Measurements from ENCODE around the gene SGCD. TPM values are rescaled to one million over a fixed set of nuclear protein-coding genes. Genes with fewer than 3 reads are reported as not detected.

The SGCD gene
- total RNA-seq, 1 donor, result 13.8 TPM

DNA sequence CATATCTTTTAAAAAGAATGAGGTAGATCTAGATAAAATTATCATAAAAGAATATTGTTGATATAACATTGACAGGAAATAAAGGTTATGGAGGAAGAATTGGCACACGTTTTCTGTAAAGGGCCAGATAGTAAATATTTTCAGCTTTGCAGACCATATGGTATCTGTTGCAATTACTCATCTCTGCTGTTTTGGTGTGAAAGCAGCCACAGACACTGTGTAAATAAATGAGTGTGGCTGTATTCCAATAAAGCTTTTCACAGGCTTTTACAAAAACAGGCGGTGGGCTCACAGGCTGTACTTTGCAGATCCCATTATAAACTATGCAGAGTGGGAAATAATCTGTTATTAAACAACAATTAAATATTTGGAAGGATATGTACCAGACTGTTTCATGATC, 87.4 kb downstream of the SGCD start:
- no peak overlapping the region for H3K4me3 ChIP-seq (ENCODE audit: low read depth, low read length)
- peak; percentile 80 for DNase-seq (ENCODE audit: low read depth)
- TF ChIP-seq, protein P1, sequence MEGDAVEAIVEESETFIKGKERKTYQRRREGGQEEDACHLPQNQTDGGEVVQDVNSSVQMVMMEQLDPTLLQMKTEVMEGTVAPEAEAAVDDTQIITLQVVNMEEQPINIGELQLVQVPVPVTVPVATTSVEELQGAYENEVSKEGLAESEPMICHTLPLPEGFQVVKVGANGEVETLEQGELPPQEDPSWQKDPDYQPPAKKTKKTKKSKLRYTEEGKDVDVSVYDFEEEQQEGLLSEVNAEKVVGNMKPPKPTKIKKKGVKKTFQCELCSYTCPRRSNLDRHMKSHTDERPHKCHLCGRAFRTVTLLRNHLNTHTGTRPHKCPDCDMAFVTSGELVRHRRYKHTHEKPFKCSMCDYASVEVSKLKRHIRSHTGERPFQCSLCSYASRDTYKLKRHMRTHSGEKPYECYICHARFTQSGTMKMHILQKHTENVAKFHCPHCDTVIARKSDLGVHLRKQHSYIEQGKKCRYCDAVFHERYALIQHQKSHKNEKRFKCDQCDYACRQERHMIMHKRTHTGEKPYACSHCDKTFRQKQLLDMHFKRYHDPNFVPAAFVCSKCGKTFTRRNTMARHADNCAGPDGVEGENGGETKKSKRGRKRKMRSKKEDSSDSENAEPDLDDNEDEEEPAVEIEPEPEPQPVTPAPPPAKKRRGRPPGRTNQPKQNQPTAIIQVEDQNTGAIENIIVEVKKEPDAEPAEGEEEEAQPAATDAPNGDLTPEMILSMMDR (IDR thresholded peaks at IDR 0.05; ENCODE audit: insufficient read depth, low read depth, low read length), result no peak

DNA sequence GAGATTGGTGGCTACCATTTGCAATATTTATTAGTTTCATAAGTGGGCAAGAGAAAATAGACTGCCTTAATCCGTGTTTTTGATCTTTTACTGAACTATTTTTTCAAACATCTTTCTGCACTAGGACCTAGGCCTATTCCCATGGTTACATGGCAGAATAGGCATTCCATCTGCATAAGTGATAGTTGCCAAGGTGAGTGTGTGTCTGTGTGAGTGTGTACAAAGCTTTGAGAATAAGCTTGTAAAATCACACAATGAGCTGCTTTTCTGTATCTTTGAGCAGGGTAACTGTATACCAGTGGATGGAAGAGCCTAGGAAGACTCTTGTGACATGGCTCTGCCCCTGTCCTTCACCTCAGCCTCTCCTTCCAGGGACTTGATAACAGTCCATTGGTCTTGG, 92.7 kb downstream of the SGCD start:
- DNase-seq (ENCODE audit: low read depth), result no peak
- TF ChIP-seq, protein P1 (IDR thresholded peaks at IDR 0.05; ENCODE audit: insufficient read depth, low read depth, low read length), result no peak
- H3K4me3 ChIP-seq (ENCODE audit: low read depth, low read length), result no peak overlapping the region

DNA sequence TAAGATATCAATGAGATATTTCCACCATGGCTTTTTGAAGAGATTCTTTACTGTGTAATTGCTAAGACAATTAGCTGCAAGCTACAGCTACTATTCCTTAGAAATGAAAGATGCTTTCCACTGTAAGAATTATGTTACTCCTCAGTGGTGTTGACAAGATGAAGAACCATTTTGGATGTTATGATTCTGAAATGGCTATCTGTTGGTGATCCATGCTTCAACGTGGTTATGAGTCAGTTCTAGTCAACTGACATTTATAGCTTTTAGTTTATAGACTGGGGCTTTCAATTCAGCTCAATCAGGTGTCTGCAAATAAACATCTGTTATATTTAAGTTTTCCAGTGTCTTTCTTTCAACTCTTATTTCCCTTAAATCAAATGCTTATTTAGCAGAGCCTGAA, 93.7 kb downstream of the SGCD start:
- no peak overlapping the region for H3K4me3 ChIP-seq (ENCODE audit: low read depth, low read length)
- peak; percentile 23 for DNase-seq (ENCODE audit: low read depth)
- TF ChIP-seq, protein P1 (IDR thresholded peaks at IDR 0.05; ENCODE audit: insufficient read depth, low read depth, low read length), result no peak

DNA sequence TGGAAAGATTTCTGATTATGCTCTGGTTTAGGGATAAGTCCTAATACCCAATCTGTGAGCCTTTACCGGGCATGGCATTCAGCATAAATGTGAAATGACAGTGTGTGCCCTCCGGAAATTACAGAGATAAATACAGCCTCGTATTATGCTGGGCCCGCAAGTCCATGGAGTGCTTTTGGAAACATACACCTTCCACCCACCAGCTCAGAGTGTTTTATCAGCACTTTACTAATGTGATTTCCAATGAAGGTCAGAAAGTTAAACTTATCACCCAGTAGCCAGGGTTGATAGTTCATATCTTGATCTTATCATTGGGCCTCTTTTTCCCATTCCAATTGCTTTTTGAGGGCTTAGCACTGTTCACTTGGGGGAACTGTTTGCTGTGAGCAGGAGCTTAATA, 94.8 kb downstream of the SGCD start:
- TF ChIP-seq, protein P1 (IDR thresholded peaks at IDR 0.05; ENCODE audit: insufficient read depth, low read depth, low read length), result no peak
- DNase-seq (ENCODE audit: low read depth), result no peak
- H3K4me3 ChIP-seq (ENCODE audit: low read depth, low read length), result no peak overlapping the region

DNA sequence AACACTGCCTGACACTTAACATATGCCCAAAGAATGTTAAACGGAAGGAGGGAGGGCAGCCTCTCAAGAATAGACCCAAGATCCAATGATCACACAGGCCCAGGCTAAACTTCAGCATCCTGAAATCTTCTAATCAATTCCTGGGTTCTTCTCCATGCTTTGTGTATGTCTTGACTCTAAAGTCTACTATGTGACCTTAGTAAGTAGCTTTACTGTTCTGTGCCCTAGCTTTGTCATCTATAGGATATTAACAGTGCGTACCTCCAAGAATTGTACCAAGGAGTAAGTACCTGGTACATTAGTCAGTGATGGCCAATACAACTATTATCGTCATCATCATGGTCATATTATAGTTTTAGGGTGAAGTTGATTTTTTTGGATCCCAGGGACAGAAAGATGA, 96.6 kb downstream of the SGCD start:
- no peak overlapping the region for H3K4me3 ChIP-seq (ENCODE audit: low read depth, low read length)
- TF ChIP-seq, protein P1 (IDR thresholded peaks at IDR 0.05; ENCODE audit: insufficient read depth, low read depth, low read length), result no peak
- no peak for DNase-seq (ENCODE audit: low read depth)

DNA sequence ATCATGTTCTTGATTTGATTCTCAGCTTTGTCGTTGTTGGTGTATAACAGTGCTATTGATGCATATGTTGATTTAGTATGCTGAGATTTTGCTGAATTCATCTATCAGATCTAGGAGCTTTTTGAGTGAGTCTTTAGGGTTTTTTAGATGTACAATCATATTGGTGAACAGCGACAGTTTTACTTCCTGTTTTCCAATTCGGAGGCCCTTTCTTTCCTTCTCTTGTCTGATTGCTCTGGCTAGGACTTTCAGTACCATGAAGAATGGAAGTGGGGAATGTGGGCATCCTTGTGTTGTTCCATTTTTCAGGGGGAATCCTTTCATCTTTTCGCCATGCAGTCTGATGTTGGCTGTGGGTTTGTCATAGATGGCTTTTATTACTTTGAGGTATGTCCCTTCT, 100.4 kb downstream of the SGCD start:
- TF ChIP-seq, protein P1 (IDR thresholded peaks at IDR 0.05; ENCODE audit: insufficient read depth, low read depth, low read length), result no peak
- no peak for DNase-seq (ENCODE audit: low read depth)
- no peak overlapping the region for H3K4me3 ChIP-seq (ENCODE audit: low read depth, low read length)

All from fibroblast of villous mesenchyme (primary cell).